Keratinocyte (primary cell): ENCODE results near the gene DDX50.
"Not testable (repeated sequence)": the region's sequence is repeated elsewhere in the genome, so short reads cannot be mapped to it uniquely, and the experiment has no call there.

ENCODE experiments used
- EZH2 ChIP-seq: IDR thresholded peaks from one replicate; pipeline ENCODE4 v1.6.1; 2012; ENCODE audit warnings: inconsistent platforms, mild to moderate bottlenecking, low read length, moderate library complexity
- TF ChIP-seq, protein P1 (sequence below), 3 experiments: IDR thresholded peaks in 1 of 3; conservative IDR thresholded peaks in 1 of 3; optimal IDR thresholded peaks in 1 of 3; 2 replicates in 2 of 3; 3 replicates in 1 of 3; pipeline versions ENCODE3 to v1.5.1; 2011; ENCODE audit warnings: low read length in 3 of 3, mild to moderate bottlenecking in 3 of 3, moderate library complexity in 2 of 3, control low read depth in 1 of 3, inconsistent platforms in 1 of 3; ENCODE audit not compliant: insufficient read depth in 2 of 3; ENCODE audit errors: extremely low read depth in 1 of 3

- TF ChIP-seq, protein P1, sequence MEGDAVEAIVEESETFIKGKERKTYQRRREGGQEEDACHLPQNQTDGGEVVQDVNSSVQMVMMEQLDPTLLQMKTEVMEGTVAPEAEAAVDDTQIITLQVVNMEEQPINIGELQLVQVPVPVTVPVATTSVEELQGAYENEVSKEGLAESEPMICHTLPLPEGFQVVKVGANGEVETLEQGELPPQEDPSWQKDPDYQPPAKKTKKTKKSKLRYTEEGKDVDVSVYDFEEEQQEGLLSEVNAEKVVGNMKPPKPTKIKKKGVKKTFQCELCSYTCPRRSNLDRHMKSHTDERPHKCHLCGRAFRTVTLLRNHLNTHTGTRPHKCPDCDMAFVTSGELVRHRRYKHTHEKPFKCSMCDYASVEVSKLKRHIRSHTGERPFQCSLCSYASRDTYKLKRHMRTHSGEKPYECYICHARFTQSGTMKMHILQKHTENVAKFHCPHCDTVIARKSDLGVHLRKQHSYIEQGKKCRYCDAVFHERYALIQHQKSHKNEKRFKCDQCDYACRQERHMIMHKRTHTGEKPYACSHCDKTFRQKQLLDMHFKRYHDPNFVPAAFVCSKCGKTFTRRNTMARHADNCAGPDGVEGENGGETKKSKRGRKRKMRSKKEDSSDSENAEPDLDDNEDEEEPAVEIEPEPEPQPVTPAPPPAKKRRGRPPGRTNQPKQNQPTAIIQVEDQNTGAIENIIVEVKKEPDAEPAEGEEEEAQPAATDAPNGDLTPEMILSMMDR (optimal IDR thresholded peaks at IDR 0.05 in 1 of 3, IDR thresholded peaks at IDR 0.05 in 1 of 3, conservative IDR thresholded peaks at IDR 0.05 in 1 of 3; ENCODE audit: extremely low read depth in 1 of 3, insufficient read depth in 2 of 3, low read length in 3 of 3) = not testable (repeated sequence)
- TF ChIP-seq EZH2 = not testable (repeated sequence)
Observed at GRCh38 chr10:68929157-68929556, 28.0 kb downstream of the DDX50 start.
